SK-N-DZ (cell line): ENCODE data around the gene EFHC2.

Experiments
- DNase-seq: peaks from one replicate; pipeline ENCODE4 v3.0.0-alpha.2; 2015; ENCODE audit warnings: low spot score

Gene EFHC2

DNA sequence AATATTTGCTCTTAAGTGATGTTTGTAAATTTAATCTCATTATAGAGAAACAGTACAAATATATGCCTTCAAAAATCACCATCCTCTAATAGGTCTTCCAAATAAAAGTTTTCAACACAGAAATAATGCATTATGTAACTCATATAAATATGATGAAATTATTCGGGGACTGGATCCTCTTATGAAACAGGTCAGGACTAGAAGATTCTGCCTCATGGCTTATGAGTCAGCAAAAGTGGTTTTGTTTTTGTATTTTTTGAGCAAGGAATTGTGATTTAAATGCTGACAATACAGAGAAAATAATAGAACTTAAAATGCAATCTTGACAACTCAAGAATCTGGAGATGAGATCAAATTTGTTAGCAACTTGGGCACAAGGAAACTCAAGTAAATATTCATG lies 190.6 kb downstream of the EFHC2 start:
- no peak for DNase-seq

DNA sequence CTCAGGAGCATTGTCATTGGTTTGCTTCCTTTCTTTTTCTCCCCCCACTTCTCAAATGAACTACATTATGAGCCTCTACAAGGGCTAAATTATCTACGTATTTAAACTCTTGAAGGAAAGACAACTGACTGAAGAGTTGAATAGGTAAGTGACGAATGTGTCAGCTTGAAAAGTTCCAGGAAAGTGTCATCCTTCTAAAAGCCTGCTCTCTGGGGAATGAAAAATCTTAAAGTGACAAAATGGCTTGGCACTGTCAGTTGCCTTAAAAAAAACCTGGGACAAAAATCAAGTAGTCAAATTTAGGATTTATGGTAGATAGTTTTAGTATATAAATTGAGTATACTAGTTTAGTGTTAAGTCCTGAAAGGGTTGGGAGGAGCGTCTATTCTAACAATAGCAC lies 196.3 kb downstream of the EFHC2 start:
- DNase-seq: no peak

DNA sequence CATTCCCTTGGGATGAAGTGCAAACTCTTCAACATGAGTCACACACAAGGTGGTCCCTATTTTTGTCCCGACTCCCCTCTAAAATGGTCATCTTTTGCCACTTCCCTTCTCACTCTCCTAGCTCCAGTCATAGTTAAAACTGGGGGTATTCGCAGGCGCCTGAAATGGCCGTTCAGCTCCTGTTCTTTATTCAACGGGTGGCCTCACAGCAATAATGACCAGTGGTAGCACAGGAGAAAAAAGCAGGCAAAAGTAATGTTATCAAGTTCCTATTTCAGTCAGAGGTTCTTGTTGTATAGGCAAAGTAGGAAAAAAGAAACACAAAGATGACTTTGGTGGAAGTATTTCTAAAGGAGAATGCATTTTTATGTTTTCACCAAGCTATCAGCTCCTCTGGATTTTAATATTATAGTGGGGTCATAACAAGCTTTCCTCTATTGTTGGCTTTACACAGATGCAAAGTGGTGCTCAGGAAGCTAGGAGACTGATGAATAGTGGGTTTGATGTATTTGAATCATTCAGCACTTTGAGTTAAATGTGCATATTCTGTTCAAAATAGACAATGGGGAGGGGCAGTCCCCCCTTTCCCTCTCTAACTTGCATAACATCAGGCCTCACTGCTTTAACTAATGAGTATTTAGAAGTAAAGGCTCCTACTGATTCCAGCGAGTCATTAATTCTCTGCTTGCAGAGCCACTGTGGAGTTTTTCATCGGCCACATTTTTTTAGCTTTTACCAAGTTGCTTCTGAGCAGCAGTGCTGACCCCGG lies 199.1 kb downstream of the EFHC2 start:
- no peak for DNase-seq

DNA sequence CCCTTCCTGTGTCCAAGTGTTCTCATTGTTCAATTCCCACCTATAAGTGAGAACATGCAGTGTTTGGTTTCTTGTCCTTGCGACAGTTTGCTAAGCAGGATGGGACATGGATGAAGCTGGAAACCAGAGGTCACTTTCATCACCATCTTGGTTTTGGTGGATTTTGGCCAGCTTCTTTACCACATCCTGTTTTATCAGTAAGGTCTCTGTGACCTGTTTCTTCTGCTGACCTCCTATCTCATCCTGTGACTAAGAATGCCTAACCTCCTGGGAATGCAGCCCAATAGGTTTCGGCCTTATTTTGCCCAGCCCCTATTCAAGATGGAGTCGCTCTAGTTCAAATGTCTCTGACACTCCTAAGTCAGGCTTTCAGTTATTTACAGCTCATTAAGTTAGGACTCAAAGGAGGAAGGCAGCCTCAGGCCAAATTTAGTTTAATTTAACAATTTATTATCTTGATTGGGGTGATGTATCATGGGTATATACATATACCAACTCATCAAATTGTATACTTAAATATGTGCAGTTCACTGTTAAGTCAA lies 200.3 kb downstream of the EFHC2 start:
- DNase-seq: no peak

DNA sequence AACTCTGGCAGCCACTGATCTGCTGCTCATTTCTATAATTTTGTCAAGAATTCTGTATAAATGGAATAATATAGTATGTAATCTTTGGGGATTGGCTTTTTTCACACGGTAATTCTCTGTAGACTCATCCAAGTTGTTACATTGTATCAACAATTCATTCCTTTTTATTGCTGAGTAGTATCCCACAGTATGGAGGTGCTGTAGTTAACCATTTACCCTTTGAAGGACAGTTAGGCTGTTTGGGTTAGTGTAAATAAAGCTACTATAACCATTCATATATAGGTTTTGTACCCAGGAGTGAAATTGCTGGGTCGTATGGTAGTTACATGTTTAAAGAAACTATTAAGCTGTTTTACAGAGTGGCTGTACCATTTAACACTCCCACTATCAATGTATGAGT lies 213.3 kb downstream of the EFHC2 start:
- no peak for DNase-seq

DNA sequence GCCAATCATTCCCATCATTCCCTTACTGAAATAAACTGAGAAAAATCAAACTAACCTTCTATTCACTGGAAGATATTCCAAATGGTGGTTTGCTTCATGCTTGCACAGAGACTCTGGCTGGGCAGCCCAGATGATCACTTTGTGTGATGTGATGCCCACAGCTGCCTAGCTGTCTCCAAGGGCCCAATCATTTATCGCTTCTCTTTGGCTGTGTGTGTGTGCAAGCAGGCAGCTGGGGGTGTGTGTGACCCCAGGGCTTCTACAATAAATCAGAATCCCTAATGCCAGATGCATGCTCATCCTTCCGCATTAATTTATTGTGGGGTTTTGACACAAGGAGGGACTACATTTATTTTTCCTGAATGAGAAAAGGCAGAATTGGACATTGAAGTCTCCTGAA lies 230.1 kb downstream of the EFHC2 start:
- no peak for DNase-seq

DNA sequence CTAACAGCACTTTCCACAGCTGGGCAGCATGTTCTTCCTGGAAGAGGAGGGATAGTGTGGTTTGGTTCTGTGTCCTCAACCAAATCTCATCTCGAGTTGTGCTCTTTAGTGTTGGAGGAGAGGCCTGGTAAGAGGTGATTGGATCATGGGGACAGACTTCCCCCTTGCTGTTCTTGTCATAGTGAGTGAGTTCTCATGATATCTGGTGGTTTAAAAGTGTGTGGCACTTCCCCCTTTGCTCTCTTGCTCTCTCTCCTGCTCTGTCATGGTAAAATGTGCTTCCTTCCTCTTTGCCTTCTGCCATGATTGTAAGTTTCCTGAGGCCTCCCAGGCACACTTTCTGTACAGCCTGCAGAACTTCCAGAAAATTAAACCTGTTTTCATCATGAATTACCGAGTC lies 236.6 kb downstream of the EFHC2 start:
- no peak for DNase-seq

DNA sequence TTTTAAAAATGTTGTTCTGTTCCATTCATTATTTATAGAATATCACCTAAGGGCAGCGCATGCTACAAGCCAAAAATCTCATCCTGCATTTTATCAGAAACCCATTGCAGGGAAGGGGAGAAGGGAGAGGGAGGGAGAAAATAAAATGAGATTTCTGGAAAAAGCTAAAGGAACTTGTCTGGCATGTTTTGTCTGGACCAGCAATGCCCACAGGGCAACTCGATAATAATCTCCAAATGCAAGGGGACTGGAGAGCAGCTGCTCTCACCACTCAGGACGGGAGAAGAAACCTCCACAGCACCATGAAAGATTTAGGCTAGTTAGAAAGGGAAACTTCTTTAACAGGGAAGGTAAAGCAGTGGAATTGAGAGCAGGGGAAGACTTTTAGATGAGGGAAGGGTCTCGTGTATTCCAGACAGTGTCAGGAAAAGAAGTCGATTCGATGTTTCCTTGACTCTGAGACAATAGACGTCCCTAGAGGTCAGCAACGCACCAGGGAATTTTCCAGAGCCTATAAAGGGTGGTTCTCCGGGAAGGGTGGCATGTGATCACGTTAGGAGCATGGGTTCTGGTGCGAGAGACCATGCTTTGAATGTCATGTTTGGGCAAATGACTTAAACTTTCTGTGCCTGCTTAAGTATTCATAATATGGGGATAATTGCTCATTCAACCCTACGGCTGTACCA lies 238.1 kb downstream of the EFHC2 start:
- DNase-seq: peak; percentile 2

DNA sequence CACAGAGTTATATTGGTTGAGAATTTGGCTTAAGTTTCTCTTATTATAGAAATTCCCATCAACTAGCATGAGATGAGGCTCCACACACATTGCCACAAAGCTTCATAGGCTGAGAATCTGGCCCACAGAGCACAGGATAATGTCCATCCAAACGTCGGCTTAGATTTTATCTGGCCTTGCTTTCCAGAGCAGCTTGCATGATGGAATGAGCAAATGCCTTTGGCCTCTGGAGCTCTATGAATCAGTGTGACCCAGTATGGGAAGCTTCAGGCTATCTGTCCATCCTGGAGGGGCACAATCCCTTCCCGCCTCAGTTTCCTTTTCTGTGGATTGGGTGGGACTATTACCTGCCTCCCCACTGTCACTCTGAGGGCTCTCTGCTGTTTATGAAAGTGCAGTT lies 238.8 kb downstream of the EFHC2 start:
- no peak for DNase-seq

DNA sequence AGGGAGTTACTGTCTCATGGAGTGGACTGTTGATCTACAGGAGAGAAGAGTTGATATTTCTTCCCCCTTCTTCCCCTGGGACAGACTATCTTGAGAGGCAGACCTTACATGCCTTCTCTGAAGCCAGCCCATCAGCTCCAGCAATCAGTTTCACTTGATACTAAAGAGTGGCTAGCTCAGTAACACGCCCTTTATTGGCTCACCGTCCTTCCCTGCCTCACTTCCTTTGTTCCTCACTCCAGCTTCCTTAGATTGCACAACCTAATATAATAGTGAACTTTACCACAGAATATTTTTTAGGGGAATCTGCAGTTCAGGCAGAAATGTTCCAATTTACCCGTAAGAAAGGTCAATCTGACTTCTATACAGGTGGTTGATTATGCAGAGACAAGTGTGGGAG lies 242.2 kb downstream of the EFHC2 start:
- no peak for DNase-seq

DNA sequence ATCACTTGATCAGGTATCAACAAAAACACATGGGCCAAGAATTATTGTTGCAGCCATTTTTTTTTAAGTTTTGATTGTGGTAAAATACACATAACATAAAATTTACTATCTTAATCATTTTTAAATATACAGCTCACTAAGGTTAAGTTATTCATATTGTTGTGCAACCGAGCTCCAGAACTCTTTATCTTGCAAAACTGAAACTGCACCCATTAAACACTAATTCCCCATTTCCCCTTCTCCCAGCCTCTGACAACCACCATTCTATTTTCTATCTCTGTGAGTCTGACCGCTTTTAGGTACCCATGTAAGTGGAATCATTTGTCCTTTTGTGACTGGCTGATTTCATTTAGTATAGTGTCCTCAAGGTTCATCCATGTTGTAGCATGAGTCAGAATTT lies 244.1 kb downstream of the EFHC2 start:
- no peak for DNase-seq
